ENCODE results near the gene ARMC7. TPM values are rescaled to one million over a fixed set of nuclear protein-coding genes. Genes with fewer than 3 reads are reported as not detected.
"Not testable (repeated sequence)": the region's sequence is repeated elsewhere in the genome, so short reads cannot be mapped to it uniquely, and the experiment has no call there.

Gene ARMC7
- total RNA-seq, 1 donor from 2014 or later = 15.4 TPM

DNA sequence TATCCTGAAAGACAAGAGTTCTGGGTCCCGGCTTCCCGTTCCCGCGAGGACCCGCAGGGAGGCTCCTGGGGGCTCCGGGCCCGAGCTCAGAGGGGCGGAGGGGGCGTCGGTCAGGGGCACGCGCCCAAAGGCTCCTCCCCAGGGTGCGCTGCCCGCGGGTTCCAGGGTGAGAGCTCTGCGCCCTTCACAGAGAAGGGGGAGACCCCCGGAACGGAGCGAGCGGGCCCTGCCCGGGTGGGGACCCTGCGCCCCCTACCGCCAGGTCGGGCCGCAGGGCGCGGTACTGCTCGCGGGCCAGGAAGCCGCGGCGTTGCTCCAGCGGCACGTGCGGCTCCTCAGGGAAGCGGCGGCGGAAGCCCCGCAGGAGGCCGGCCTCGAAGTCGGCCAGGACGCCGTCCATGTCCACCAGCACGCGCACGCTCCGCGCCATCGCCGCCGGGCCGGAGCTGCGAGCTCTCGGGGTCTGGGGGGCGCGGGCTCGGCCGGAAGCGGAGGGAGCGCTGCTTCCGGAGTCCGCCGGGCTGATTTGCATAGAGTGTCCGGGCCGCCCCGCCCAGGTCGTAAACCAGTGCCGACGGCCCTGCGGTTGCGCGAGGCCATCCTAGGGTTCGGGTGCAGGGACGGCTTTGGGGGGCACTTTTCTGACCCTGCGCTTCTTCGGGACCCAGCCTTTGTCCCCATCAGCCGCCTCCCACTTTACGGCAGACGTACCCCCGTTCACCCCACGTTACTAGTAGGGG is 21.7 kb downstream of the ARMC7 start, which contains the start of gene NT5C:
TSS of gene NT5C (minus strand) at position 465 of the 740 bp plus-strand sequence. CDS start at position 430, 35 bp downstream.
- POLR2A ChIA-PET = interaction anchor here (0.6 to 13.0 kb wide), 24 partner anchors 7 to 395 kb away, joined by 3 to 292 read pairs (median 6); partner anchors contain the start of genes ARMC7, FDXR, GGA3 and JPT1
- peak within 1 kb of the TSS; percentile 92 for H3K27ac Mint-ChIP-seq
- no peaks in the 10 kb centered on the region for H3K27me3 Mint-ChIP-seq
- intact Hi-C loops (cut with micrococcal nuclease) = loop anchor here (1.0 to 5.0 kb wide), 6 partner anchors 17 to 119 kb away; partner anchors contain the start of genes JPT1, KCTD2, MRPL58 and NUP85
- CTCF ChIA-PET = interaction anchor here (0.7 to 5.0 kb wide), 18 partner anchors 10 to 325 kb away, joined by 3 to 116 read pairs (median 4); partner anchors contain the start of genes ARMC7, ATP5PD, CDR2L and KCTD2
- DNase-seq (peak; percentile 83), ATAC-seq (ENCODE audit: low read depth) (peak; percentile 83)
- peak within 1 kb of the TSS; percentile 88 for H3K4me3 Mint-ChIP-seq
- H3K36me3 Mint-ChIP-seq (ENCODE audit: low read depth) = peaks cover 30% of the 10 kb centered on the region
- peaks cover 28% of the 10 kb centered on the region for H3K4me1 Mint-ChIP-seq
- H3K9me3 Mint-ChIP-seq = no peaks in the 10 kb centered on the region
- TF ChIP-seq, protein P1, sequence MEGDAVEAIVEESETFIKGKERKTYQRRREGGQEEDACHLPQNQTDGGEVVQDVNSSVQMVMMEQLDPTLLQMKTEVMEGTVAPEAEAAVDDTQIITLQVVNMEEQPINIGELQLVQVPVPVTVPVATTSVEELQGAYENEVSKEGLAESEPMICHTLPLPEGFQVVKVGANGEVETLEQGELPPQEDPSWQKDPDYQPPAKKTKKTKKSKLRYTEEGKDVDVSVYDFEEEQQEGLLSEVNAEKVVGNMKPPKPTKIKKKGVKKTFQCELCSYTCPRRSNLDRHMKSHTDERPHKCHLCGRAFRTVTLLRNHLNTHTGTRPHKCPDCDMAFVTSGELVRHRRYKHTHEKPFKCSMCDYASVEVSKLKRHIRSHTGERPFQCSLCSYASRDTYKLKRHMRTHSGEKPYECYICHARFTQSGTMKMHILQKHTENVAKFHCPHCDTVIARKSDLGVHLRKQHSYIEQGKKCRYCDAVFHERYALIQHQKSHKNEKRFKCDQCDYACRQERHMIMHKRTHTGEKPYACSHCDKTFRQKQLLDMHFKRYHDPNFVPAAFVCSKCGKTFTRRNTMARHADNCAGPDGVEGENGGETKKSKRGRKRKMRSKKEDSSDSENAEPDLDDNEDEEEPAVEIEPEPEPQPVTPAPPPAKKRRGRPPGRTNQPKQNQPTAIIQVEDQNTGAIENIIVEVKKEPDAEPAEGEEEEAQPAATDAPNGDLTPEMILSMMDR (IDR thresholded peaks at IDR 0.05) = no peak

DNA sequence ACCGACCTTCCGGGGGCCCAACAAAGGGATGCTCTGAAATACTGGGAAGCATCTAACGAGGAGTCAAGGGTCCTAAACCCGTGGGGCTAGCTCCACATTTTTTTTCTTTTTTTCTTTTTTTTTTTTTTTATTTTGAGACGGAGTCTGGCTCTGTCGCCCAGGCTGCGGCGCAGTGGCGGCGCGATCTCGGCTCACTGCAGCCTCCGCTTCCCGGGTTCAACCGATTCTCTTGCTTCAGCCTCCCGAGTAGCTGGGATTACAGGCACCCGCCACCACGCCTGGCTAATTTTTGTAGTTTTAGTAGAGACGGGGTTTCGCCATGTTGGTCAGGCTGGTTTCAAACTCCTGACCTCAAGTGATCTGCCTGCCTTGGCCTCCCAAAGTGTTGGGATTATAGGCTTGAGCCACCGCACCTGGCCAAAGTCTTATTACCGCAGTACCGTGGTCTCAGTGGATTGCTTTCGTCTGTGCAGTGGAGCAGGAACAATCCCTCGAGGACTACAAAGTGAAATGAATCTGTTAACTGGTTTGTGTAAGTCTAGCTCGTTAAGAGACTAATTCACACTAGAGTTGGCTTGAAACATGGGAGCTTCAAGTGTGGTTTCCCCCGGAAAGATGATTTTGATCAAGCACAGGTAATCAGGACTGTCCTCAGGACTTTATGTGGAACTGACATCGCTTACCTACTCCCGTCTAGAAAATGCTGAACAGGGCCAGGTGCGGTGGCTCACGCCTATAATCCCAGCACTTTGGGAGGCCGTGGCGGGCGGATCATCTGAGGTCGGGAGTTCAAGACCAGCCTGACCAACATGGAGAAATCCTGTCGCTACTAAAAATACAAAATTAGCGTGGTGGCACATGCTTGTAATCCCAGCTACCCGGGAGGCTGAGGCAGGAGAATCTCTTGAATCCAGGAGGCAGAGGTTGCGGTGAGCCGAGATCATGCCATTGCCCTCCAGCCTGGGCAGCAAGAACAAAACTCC is 22.5 kb downstream of the ARMC7 start:
- Mint-ChIP-seq H3K4me3 (peak overlapping the region; percentile 87), H3K27ac (peak overlapping the region; percentile 92), H3K36me3 (ENCODE audit: low read depth) (peaks cover 30% of the 10 kb centered on the region), H3K4me1 (peaks cover 26% of the 10 kb centered on the region)
- not testable (repeated sequence) for ATAC-seq (ENCODE audit: low read depth); H3K9me3 Mint-ChIP-seq; DNase-seq; H3K27me3 Mint-ChIP-seq
- POLR2A ChIA-PET = interaction anchor here (0.5 to 13.0 kb wide), 22 partner anchors 8 to 723 kb away, joined by 3 to 292 read pairs (median 6); partner anchors contain the start of genes ARMC7, FDXR, GGA3 and JPT1
- CTCF ChIA-PET = interaction anchor here (0.7 to 5.0 kb wide), 15 partner anchors 14 to 172 kb away, joined by 3 to 116 read pairs (median 4); partner anchors contain the start of genes ARMC7, ATP5PD, CDR2L and KCTD2
- intact Hi-C loops (cut with micrococcal nuclease) = loop anchor here (5.0 kb wide), 2 partner anchors 50 to 75 kb away; partner anchors contain the start of genes NUP85 and SUMO2

DNA sequence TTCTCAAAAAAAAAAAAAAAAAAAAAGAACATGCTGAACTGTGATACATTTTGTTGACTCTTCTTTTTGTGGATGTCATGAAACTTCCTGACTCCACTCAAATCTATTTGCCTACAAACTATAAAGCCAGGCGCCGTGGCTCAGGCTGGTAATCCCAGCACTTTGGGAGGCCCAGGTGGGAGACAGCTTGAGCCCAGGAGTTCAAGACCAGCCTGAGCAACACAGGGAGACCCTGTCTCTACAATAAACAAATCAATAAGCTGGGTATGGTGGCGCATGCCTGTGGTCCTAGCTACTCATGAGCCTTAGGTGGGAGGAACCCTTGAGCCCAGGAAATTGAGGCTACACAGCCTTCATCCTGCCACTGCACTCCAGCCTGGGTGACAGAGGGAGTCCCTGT is 23.2 kb downstream of the ARMC7 start:
- Mint-ChIP-seq H3K27me3 (no peaks in the 10 kb centered on the region), H3K4me1 (peaks cover 26% of the 10 kb centered on the region), H3K36me3 (ENCODE audit: low read depth) (peaks cover 30% of the 10 kb centered on the region), H3K4me3 (no peak overlapping the region), H3K27ac (no peak overlapping the region), H3K9me3 (no peaks in the 10 kb centered on the region)
- ChIA-PET POLR2A (interaction anchor here (0.7 to 13.0 kb wide), 6 partner anchors 9 to 722 kb away, joined by 3 to 292 read pairs (median 14); partner anchors contain the start of genes ARMC7, JPT1 and WBP2), CTCF (interaction anchor here (0.9 to 5.0 kb wide), 5 partner anchors 20 to 120 kb away, joined by 3 to 116 read pairs (median 4); partner anchors contain the start of gene MRPL58)
- ATAC-seq (ENCODE audit: low read depth) = no peak
- TF ChIP-seq, protein P1 (IDR thresholded peaks at IDR 0.05) = no peak
- no peak for DNase-seq
- intact Hi-C loops (cut with micrococcal nuclease) = loop anchor here (5.0 kb wide), 2 partner anchors 49 to 74 kb away; partner anchors contain the start of genes NUP85 and SUMO2

DNA sequence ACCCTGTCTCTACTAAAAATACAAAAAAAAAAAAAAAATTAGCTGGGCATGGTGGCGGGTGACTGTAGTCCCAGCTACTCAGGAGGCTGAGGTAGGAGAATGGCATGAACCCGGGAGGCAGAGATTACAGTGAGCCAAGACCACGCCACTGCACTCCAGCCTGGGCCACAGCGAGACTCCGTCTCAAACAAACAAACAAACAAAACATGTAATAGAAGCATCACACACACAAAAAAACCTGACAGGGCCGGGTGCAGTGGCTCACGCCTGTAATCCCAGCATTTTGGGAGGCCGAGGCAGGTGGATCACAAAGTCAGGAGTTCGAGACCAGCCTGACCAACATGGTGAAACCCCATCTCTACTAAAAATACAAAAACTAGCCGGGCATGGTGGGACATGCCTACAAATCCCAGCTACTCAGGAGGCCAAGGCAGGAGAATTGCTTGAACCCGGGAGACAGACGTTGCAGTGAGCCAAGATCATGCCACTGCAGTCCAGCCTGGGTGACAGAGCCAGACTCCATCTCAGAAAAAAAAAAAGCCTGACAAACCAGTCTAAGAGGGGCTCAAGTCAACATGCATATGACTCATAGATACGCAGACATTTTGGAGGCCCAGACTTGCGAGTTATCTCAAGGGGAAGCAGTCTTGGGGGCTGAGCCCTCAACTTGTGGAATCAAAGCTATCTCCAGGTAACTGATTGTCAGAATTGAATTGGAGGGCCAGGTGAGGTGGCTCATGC is 24.0 kb downstream of the ARMC7 start:
- not testable (repeated sequence) for H3K27me3 Mint-ChIP-seq; H3K27ac Mint-ChIP-seq; H3K9me3 Mint-ChIP-seq; ATAC-seq (ENCODE audit: low read depth); H3K4me3 Mint-ChIP-seq; DNase-seq
- Mint-ChIP-seq H3K36me3 (ENCODE audit: low read depth) (peaks cover 25% of the 10 kb centered on the region), H3K4me1 (peaks cover 25% of the 10 kb centered on the region)
- ChIA-PET CTCF (interaction anchor here (1.6 to 5.0 kb wide), 2 partner anchors 20 kb away, joined by 6 to 116 read pairs; no protein-coding TSS in a partner anchor), POLR2A (interaction anchor here (1.3 to 13.0 kb wide), 3 partner anchors 17 to 122 kb away, joined by 3 to 292 read pairs (median 58); partner anchors contain the start of gene ARMC7)
- intact Hi-C loops (cut with micrococcal nuclease) = loop anchor here (5.0 kb wide), 2 partner anchors 49 to 74 kb away; partner anchors contain the start of genes NUP85 and SUMO2

DNA sequence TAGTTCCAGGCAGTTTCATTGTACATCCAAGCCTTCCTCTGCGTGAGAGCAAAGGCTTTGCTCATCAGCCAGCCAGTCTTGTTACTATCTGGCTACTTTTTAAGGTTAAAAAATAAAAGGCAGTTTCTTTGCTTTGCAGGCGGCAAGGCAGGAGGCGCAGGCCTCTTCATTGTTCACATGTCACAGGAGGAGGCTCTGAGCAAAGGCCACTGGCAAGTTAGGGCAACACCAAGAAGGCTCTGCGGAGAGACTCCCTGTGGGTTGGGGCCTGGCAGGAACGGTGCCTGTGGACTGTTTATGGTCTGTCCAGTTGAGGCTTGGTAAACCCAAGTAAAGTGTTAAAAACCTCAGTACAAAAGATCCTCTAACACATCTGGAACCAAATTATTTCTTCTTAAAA is 25.7 kb downstream of the ARMC7 start:
- POLR2A ChIA-PET = interaction anchor here (0.7 to 13.0 kb wide), 2 partner anchors 18 to 142 kb away, joined by 4 to 292 read pairs; no protein-coding TSS in a partner anchor
- ATAC-seq (ENCODE audit: low read depth) (no peak), DNase-seq (no peak)
- CTCF ChIA-PET = interaction anchor here (1.6 kb wide), 1 partner anchor 21 kb away, joined by 6 read pairs; no protein-coding TSS in a partner anchor
- intact Hi-C loops (cut with micrococcal nuclease) = no loop called here
- peaks cover 18% of the 10 kb centered on the region for H3K4me1 Mint-ChIP-seq
- H3K4me3 Mint-ChIP-seq = no peak overlapping the region
- H3K27me3 Mint-ChIP-seq = no peaks in the 10 kb centered on the region
- H3K36me3 Mint-ChIP-seq (ENCODE audit: low read depth) = peaks cover 15% of the 10 kb centered on the region
- no peaks in the 10 kb centered on the region for H3K9me3 Mint-ChIP-seq
- TF ChIP-seq, protein P1 (IDR thresholded peaks at IDR 0.05) = no peak
- H3K27ac Mint-ChIP-seq = no peak overlapping the region
